PC-3 (cell line): Measurements from ENCODE around the gene PAX2. TPM values are rescaled to one million over a fixed set of nuclear protein-coding genes. Genes with fewer than 3 reads are reported as not detected.
A peak's percentile ranks its signal among the peaks of the same experiment; 100 is the strongest.

ENCODE experiments used
- ATAC-seq: fragments of 200-7000 bp; cut with Tn5 transposase; 2 replicates; pipeline ENCODE4 v1.9.1; 2020; ENCODE audit warnings: mild to moderate bottlenecking, moderate library complexity
- BruUV-seq: library from RNA; stranded (reverse); fragments of 400-500 nt; replicated peaks from 2 replicates; lab custom pipeline; 2021; lab: Mats Ljungman, UMichigan
- CTCF ChIA-PET: fragments of 300-600 bp; sonication (Branson Sonifier 250); formaldehyde crosslinking; loops from one replicate; lab custom pipeline; 2022; ENCODE audit warnings: antibody characterized with exemption; lab: Charles Lee
- POLR2A ChIA-PET: fragments of 300-600 bp; sonication (Branson Sonifier 250); formaldehyde crosslinking; loops from one replicate; lab custom pipeline; 2022; ENCODE audit warnings: antibody characterized with exemption; ENCODE audit not compliant: unreplicated experiment; lab: Charles Lee
- DNase-seq: peaks from one replicate; pipeline ENCODE4 v3.0.0-alpha.2; 2015
- H2AFZ ChIP-seq: fragments of 300-600 bp; sonication (generic); 2 replicates; pipeline ENCODE4 v1.6.0; 2016; ENCODE audit warnings: antibody characterized with exemption, low read length
- H3F3A ChIP-seq: fragments of 300-600 bp; sonication (generic); one replicate; pipeline ENCODE4 v1.6.0; 2017; ENCODE audit warnings: antibody characterized with exemption, low read length, control low read depth, mild to moderate bottlenecking; ENCODE audit not compliant: unreplicated experiment
- H3K27ac ChIP-seq: fragments of 300-600 bp; sonication (generic); 2 replicates; pipeline ENCODE4 v1.5.1; 2016; ENCODE audit warnings: mild to moderate bottlenecking, low read length
- H3K27me3 ChIP-seq: fragments of 300-600 bp; sonication (generic); 2 replicates; pipeline ENCODE4 v1.6.1; 2016; ENCODE audit warnings: low read length, mixed read lengths
- H3K36me3 ChIP-seq: fragments of 300-600 bp; sonication (generic); 2 replicates; pipeline ENCODE4 v1.6.1; 2016; ENCODE audit warnings: low read depth, mixed run types, low read length, mixed read lengths
- H3K4me1 ChIP-seq: fragments of 300-600 bp; sonication (generic); 2 replicates; pipeline ENCODE4 v1.5.1; 2016; ENCODE audit warnings: low read length; ENCODE audit not compliant: insufficient read depth
- H3K4me2 ChIP-seq: fragments of 300-600 bp; sonication (generic); 2 replicates; pipeline ENCODE4 v1.6.0; 2016; ENCODE audit warnings: low read length
- H3K4me3 ChIP-seq: fragments of 300-600 bp; sonication (generic); 2 replicates; pipeline ENCODE4 v1.5.1; 2016; ENCODE audit warnings: mild to moderate bottlenecking, low read length, mixed read lengths
- H3K79me2 ChIP-seq: fragments of 300-600 bp; sonication (generic); 2 replicates; pipeline ENCODE4 v1.6.1; 2017; ENCODE audit warnings: low read length, mixed read lengths
- H3K9ac ChIP-seq: fragments of 300-600 bp; sonication (generic); 2 replicates; pipeline ENCODE4 v1.6.0; 2016; ENCODE audit warnings: mild to moderate bottlenecking, low read length
- H3K9me2 ChIP-seq: fragments of 300-600 bp; sonication (generic); replicated peaks from 2 replicates; pipeline ENCODE4 v1.6.1; 2016; ENCODE audit warnings: mixed run types, low read length, mixed read lengths
- H3K9me3 ChIP-seq: fragments of 300-600 bp; sonication (generic); 2 replicates; pipeline ENCODE4 v1.6.1; 2016; ENCODE audit warnings: low read length, mixed read lengths
- H4K20me1 ChIP-seq: fragments of 300-600 bp; sonication (generic); 2 replicates; pipeline ENCODE4 v1.6.1; 2016; ENCODE audit warnings: low read length, mixed read lengths
- CTCF ChIP-seq: fragments of 300-600 bp; sonication (generic); conservative IDR thresholded peaks from 2 replicates; pipeline ENCODE4 v1.5.1; 2017; ENCODE audit warnings: antibody characterized with exemption, low read depth, mild to moderate bottlenecking, low read length
- EZH2 ChIP-seq: fragments of 300-600 bp; sonication (generic); IDR thresholded peaks from one replicate; pipeline ENCODE4 v1.6.1; 2017; ENCODE audit warnings: antibody characterized with exemption, mild to moderate bottlenecking, low read length; ENCODE audit not compliant: unreplicated experiment
- EZH2phosphoT487 ChIP-seq: fragments of 300-600 bp; sonication (generic); IDR thresholded peaks from 2 replicates; pipeline ENCODE4 v1.6.1; 2018; ENCODE audit warnings: mild to moderate bottlenecking, antibody characterized with exemption, low read length, borderline replicate concordance
- intact Hi-C: fragments of 100-400 bp; cut with micrococcal nuclease; formaldehyde crosslinking; loops from 2 replicates; pipeline ENCODE4 v1.9.0; 2023
- total RNA-seq: library from RNA; depleted of rRNA; stranded (reverse); fragments of >200 nt; gene quantifications from 2 replicates; pipeline ENCODE4 v1.2.3, GENCODE V29; 2014

PAX2 gene
- total RNA-seq, 1 experiment from 2014 or later, result not detected

GRCh38 chr10:100827819-100828737 lies 82.7 kb downstream of the PAX2 start:
- peak; percentile 71 for ATAC-seq
- H3K79me2 ChIP-seq, result no peaks in the 10 kb centered on the region
- H3K4me3 ChIP-seq, result peak overlapping the region; percentile 65
- H3K9me3 ChIP-seq, result no peaks in the 10 kb centered on the region
- no TSS peak for BruUV-seq
- H3K9me2 ChIP-seq, result no peaks in the 10 kb centered on the region
- TF ChIP-seq CTCF (no peak), EZH2phosphoT487 (peak; percentile 21; the same call in 1 of the 2 replicates)
- no peak overlapping the region for H3K27ac ChIP-seq
- H3K27me3 ChIP-seq, result peaks cover 42% of the 10 kb centered on the region
- no peaks in the 10 kb centered on the region for H4K20me1 ChIP-seq
- peaks cover 8% of the 10 kb centered on the region for H3K4me1 ChIP-seq
- H3F3A ChIP-seq, result no peaks in the 10 kb centered on the region
- intact Hi-C loops, result no loop called here
- no peaks in the 10 kb centered on the region for H3K36me3 ChIP-seq
- POLR2A ChIA-PET, result no interaction called here
- DNase-seq, result peak; percentile 30
- CTCF ChIA-PET, result interaction anchor here (0.6 kb wide), 1 partner anchor 115 kb away, joined by 6 read pairs; no protein-coding TSS in a partner anchor
- H3K4me2 ChIP-seq, result peak overlapping the region; percentile 85
- no peak overlapping the region for H3K9ac ChIP-seq
- H2AFZ ChIP-seq, result peak overlapping the region; percentile 68

GRCh38 chr10:100828738-100829096 lies 83.3 kb downstream of the PAX2 start:
- no peaks in the 10 kb centered on the region for H3K9me2 ChIP-seq
- no peaks in the 10 kb centered on the region for H3F3A ChIP-seq
- H3K4me1 ChIP-seq, result peaks cover 8% of the 10 kb centered on the region
- H3K9me3 ChIP-seq, result no peaks in the 10 kb centered on the region
- ATAC-seq (peak; percentile 37), DNase-seq (no peak)
- H3K79me2 ChIP-seq, result no peaks in the 10 kb centered on the region
- peak overlapping the region; percentile 77; the same call in 1 of the 2 replicates for H2AFZ ChIP-seq
- H3K36me3 ChIP-seq, result no peaks in the 10 kb centered on the region
- H4K20me1 ChIP-seq, result no peaks in the 10 kb centered on the region
- H3K4me3 ChIP-seq, result peak overlapping the region; percentile 65
- intact Hi-C loops, result no loop called here
- no TSS peak for BruUV-seq
- no peak overlapping the region for H3K27ac ChIP-seq
- H3K27me3 ChIP-seq, result peaks cover 42% of the 10 kb centered on the region
- H3K9ac ChIP-seq, result no peak overlapping the region
- CTCF ChIA-PET, result no interaction called here
- POLR2A ChIA-PET, result no interaction called here
- TF ChIP-seq EZH2phosphoT487, result no peak
- TF ChIP-seq EZH2, result no peak
- TF ChIP-seq CTCF, result no peak
- peak overlapping the region; percentile 85 for H3K4me2 ChIP-seq
